HepG2 (cell line): ENCODE data around the gene RBBP8NL. TPM values are rescaled to one million over a fixed set of nuclear protein-coding genes. Genes with fewer than 3 reads are reported as not detected.

Experiments used
- ATF5 ChIP-seq: sonication (generic); formaldehyde crosslinking; IDR thresholded peaks from 2 replicates; pipeline ENCODE4 v1.4.0; 2020; ENCODE audit warnings: mild to moderate bottlenecking, low read depth, missing genetic modification reagents
- ATM ChIP-seq: fragments of 450-650 bp; IDR thresholded peaks from 2 replicates; pipeline ENCODE4 v1.7.1; 2017; ENCODE audit warnings: mild to moderate bottlenecking, borderline replicate concordance
- CAMTA2 ChIP-seq: sonication (generic); formaldehyde crosslinking; IDR thresholded peaks from 2 replicates; pipeline ENCODE4 v1.4.0; 2020; ENCODE audit warnings: mild to moderate bottlenecking, missing genetic modification reagents, borderline replicate concordance
- CHD2 ChIP-seq: IDR thresholded peaks from 2 replicates; pipeline ENCODE4 v1.6.1; 2011; ENCODE audit warnings: low read depth, low read length, improper control_type of control experiment
- DMTF1 ChIP-seq: sonication (generic); formaldehyde crosslinking; IDR thresholded peaks from 2 replicates; pipeline ENCODE4 v1.4.0; 2020; ENCODE audit warnings: mild to moderate bottlenecking, missing genetic modification reagents
- GATA4 ChIP-seq: sonication (generic); IDR thresholded peaks from 2 replicates; pipeline ENCODE4 v1.6.1; 2016; ENCODE audit warnings: antibody characterized with exemption, low read depth, borderline replicate concordance
- HMG20A ChIP-seq: IDR thresholded peaks from 2 replicates; pipeline ENCODE4 v1.6.1; 2016; ENCODE audit warnings: borderline replicate concordance
- HOXD1 ChIP-seq: sonication (generic); formaldehyde crosslinking; IDR thresholded peaks from 2 replicates; pipeline ENCODE4 v1.5.0; 2020; ENCODE audit warnings: missing genetic modification reagents
- JUN ChIP-seq: sonication (generic); formaldehyde crosslinking; IDR thresholded peaks from 2 replicates; pipeline ENCODE4 v1.4.0; 2020; ENCODE audit warnings: mild to moderate bottlenecking, missing genetic modification reagents
- KDM4B ChIP-seq: sonication (generic); formaldehyde crosslinking; IDR thresholded peaks from 2 replicates; pipeline ENCODE4 v1.4.0; 2020; ENCODE audit warnings: missing genetic modification reagents
- KDM6A ChIP-seq: IDR thresholded peaks from 2 replicates; pipeline ENCODE4 v1.6.1; 2016; ENCODE audit warnings: low read depth
- KLF13 ChIP-seq: sonication (generic); formaldehyde crosslinking; IDR thresholded peaks from 2 replicates; pipeline ENCODE4 v1.4.0; 2020; ENCODE audit warnings: mild to moderate bottlenecking, missing genetic modification reagents
- MEIS1 ChIP-seq: sonication (generic); formaldehyde crosslinking; IDR thresholded peaks from 2 replicates; pipeline ENCODE4 v1.9.0; 2021; ENCODE audit warnings: mild to moderate bottlenecking, missing genetic modification reagents, moderate library complexity, borderline replicate concordance
- PAWR ChIP-seq: sonication (generic); formaldehyde crosslinking; IDR thresholded peaks from 2 replicates; pipeline ENCODE4 v1.4.0; 2020; ENCODE audit warnings: missing genetic modification reagents, mild to moderate bottlenecking, borderline replicate concordance
- PHF8 ChIP-seq: sonication (generic); formaldehyde crosslinking; IDR thresholded peaks from 2 replicates; pipeline ENCODE4 v1.5.0; 2020; ENCODE audit warnings: missing genetic modification reagents
- PPARG ChIP-seq: conservative IDR thresholded peaks from 2 replicates; pipeline ENCODE4 v1.6.1; 2016; ENCODE audit warnings: missing biosample characterization, missing genetic modification reagents
- RBM22 ChIP-seq: fragments of 200-400 bp; formaldehyde crosslinking; optimal IDR thresholded peaks from 2 replicates; pipeline ENCODE3; 2017; ENCODE audit warnings: mild to moderate bottlenecking, low read length, moderate library complexity
- RXRB ChIP-seq: IDR thresholded peaks from 2 replicates; pipeline ENCODE4 v1.6.1; 2016; ENCODE audit warnings: borderline replicate concordance, missing genetic modification reagents, missing compliant biosample characterization
- SPEN ChIP-seq: sonication (generic); formaldehyde crosslinking; IDR thresholded peaks from 2 replicates; pipeline ENCODE4 v1.5.1; 2020; ENCODE audit warnings: low read depth, mild to moderate bottlenecking, missing genetic modification reagents
- STAG1 ChIP-seq: sonication (generic); formaldehyde crosslinking; IDR thresholded peaks from 2 replicates; pipeline ENCODE4 v1.4.0; 2020; ENCODE audit warnings: missing genetic modification reagents
- TBL1XR1 ChIP-seq: fragments of 150-350 bp; IDR thresholded peaks from 2 replicates; pipeline ENCODE4 v1.6.1; 2014; ENCODE audit warnings: borderline replicate concordance, low read length; ENCODE audit not compliant: partially characterized antibody
- ZFAT ChIP-seq: sonication (generic); formaldehyde crosslinking; conservative IDR thresholded peaks from 2 replicates; pipeline ENCODE4 v1.8.1; 2023; ENCODE audit warnings: missing genetic modification reagents, inconsistent platforms
- ZFP41 ChIP-seq: sonication (generic); formaldehyde crosslinking; IDR thresholded peaks from 2 replicates; pipeline ENCODE4 v1.4.0; 2020; ENCODE audit warnings: mild to moderate bottlenecking, missing genetic modification reagents, borderline replicate concordance
- ZFY ChIP-seq: sonication (generic); formaldehyde crosslinking; IDR thresholded peaks from 2 replicates; pipeline ENCODE4 v1.4.0; 2020; ENCODE audit warnings: missing genetic modification reagents
- ZNF563 ChIP-seq: sonication (generic); formaldehyde crosslinking; IDR thresholded peaks from 2 replicates; pipeline ENCODE4 v1.8.0; 2022; ENCODE audit warnings: mild to moderate bottlenecking, moderate library complexity, missing genetic modification reagents
- ZNF629 ChIP-seq: sonication (generic); formaldehyde crosslinking; conservative IDR thresholded peaks from 2 replicates; pipeline ENCODE4 v1.5.0; 2020; ENCODE audit warnings: missing genetic modification reagents
- polyA plus RNA-seq, 8 experiments: library from polyadenylated mRNA; depleted of rRNA in 3 of 8; stranded (reverse) in 7 of 8; unstranded in 1 of 8; fragments of >200 nt; fragmentation: Illumina TruSeq in 4 of 8; extraction: Trizol in 4 of 8; gene quantifications; 2 replicates each; pipeline versions ENCODE4 v1.2.1 to v1.2.3, GENCODE V29; 2011 to 2016; ENCODE audit warnings: low read depth in 4 of 8, missing spikeins in 1 of 8, mixed read lengths in 1 of 8; ENCODE audit not compliant: insufficient read depth in 1 of 8
- total RNA-seq, 5 experiments: library from RNA; depleted of rRNA; stranded (reverse); fragments of >200 nt; fragmentation: Illumina TruSeq; extraction: Trizol; gene quantifications; 2 replicates each; pipeline ENCODE4 v1.2.3, GENCODE V29; 2016; ENCODE audit warnings: low read depth in 1 of 5
- TF ChIP-seq, protein P1 (sequence below): sonication (generic); formaldehyde crosslinking; IDR thresholded peaks from 2 replicates; pipeline ENCODE4 v1.4.0; 2020; ENCODE audit warnings: mild to moderate bottlenecking, low read depth, missing genetic modification reagents

RBBP8NL gene
- total and polyA plus RNA-seq, 2 of the 13 experiments (the other 11 are each of a cell fraction or from before 2014, with no cell fraction given): 0.69 to 0.86 TPM

DNA sequence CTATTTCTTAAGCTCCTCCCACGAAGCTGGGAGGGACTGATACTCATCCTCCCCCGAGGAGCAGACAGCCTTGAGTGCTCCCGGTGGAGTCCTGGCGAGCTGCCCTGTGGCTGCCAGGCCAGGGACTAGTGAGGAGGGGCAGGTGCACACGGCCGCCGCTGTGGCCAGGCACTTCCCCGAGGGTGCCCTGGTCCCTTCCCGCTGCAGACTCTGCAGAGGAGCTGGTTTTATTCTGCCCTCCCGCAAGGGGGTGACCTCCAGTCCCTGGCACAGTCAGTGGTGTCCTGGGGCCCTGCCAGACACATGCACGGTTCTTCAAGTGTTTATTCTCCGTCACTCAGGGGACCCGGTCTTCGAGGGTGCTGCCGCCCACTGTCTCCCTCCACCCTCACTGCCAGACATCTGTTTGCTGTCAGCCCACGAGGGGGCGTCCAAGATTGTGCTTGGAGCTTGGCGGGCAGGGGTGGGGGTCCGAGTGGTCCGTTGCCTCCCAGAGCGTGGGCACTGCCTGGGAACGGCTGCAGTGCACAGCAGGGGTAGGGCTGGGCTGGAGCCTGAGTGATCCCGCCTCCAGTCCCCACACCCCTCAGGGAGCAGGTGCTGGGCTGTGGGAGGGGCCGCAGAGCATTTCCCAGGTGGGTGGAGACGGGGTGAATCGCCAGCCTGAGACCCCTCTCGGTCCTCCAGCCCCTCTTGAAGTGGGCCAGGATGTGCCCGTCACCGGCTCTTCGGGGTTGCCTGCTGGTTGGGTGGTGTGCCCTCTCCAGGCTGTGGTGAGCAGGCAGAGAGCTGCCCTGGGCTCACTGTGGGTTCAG, 17.2 kb downstream of the RBBP8NL start (continued):
- TF ChIP-seq KLF13 (CRISPR knock-in tag) (no peak), MEIS1 (CRISPR knock-in tag) (peak; percentile 70; the same call in 1 of the 2 replicates), ZNF563 (CRISPR knock-in tag) (peak; percentile 34; the same call in 1 of the 2 replicates), CHD2 (no peak), DMTF1 (CRISPR knock-in tag) (no peak), RBM22 (no peak), RXRB (CRISPR knock-in tag) (no peak), HOXD1 (CRISPR knock-in tag) (0 out of 2 replicates have a peak, but pooled peaks have one; percentile 24), ZFAT (CRISPR knock-in tag) (no peak), PHF8 (CRISPR knock-in tag) (peak; percentile 4; the same call in 1 of the 2 replicates), PAWR (CRISPR knock-in tag) (0 out of 2 replicates have a peak, but pooled peaks have one; percentile 82), KDM6A (CRISPR knock-in tag) (no peak), CAMTA2 (CRISPR knock-in tag) (no peak), ZFP41 (CRISPR knock-in tag) (0 out of 2 replicates have a peak, but pooled peaks have one; percentile 63), ATM (no peak), TBL1XR1 (no peak), ZNF629 (CRISPR knock-in tag) (no peak), STAG1 (CRISPR knock-in tag) (peak; percentile 85), ATF5 (CRISPR knock-in tag) (no peak), JUN (CRISPR knock-in tag) (no peak), HMG20A (CRISPR knock-in tag) (no peak), GATA4 (no peak), ZFY (CRISPR knock-in tag) (no peak), SPEN (CRISPR knock-in tag) (peak; percentile 26; the same call in 1 of the 2 replicates), KDM4B (CRISPR knock-in tag) (0 out of 2 replicates have a peak, but pooled peaks have one; percentile 19), PPARG (CRISPR knock-in tag) (no peak)
- TF ChIP-seq, protein P1, sequence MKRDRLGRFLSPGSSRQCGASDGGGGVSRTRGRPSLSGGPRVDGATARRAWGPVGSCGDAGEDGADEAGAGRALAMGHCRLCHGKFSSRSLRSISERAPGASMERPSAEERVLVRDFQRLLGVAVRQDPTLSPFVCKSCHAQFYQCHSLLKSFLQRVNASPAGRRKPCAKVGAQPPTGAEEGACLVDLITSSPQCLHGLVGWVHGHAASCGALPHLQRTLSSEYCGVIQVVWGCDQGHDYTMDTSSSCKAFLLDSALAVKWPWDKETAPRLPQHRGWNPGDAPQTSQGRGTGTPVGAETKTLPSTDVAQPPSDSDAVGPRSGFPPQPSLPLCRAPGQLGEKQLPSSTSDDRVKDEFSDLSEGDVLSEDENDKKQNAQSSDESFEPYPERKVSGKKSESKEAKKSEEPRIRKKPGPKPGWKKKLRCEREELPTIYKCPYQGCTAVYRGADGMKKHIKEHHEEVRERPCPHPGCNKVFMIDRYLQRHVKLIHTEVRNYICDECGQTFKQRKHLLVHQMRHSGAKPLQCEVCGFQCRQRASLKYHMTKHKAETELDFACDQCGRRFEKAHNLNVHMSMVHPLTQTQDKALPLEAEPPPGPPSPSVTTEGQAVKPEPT (CRISPR knock-in tag): no peak; the same call in 1 of the 2 replicates
